ENCODE results near the gene SPTB.

SPTB gene

DNA sequence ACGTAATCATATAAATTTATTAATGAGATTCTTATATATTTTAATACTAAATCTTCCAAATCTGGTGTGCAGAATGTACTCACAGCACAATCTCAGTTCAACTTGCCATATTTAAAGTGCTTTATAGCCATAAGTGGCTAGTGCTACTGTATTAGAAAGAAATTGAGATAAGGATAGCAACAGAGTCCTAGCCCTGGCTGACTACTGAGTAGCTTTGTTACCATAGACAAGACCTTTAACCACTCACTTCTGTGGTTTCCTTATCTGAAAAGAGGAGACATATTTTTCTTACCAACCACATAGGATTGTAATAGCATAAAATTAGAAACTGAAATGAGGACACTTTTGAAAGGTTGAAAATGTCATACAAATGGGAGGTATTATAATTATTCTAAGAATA, 32.6 kb upstream of the SPTB start:
- H3K4me3 ChIP-seq (ENCODE audit: low read length): no peak overlapping the region
- TF ChIP-seq, protein P1, sequence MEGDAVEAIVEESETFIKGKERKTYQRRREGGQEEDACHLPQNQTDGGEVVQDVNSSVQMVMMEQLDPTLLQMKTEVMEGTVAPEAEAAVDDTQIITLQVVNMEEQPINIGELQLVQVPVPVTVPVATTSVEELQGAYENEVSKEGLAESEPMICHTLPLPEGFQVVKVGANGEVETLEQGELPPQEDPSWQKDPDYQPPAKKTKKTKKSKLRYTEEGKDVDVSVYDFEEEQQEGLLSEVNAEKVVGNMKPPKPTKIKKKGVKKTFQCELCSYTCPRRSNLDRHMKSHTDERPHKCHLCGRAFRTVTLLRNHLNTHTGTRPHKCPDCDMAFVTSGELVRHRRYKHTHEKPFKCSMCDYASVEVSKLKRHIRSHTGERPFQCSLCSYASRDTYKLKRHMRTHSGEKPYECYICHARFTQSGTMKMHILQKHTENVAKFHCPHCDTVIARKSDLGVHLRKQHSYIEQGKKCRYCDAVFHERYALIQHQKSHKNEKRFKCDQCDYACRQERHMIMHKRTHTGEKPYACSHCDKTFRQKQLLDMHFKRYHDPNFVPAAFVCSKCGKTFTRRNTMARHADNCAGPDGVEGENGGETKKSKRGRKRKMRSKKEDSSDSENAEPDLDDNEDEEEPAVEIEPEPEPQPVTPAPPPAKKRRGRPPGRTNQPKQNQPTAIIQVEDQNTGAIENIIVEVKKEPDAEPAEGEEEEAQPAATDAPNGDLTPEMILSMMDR (conservative IDR thresholded peaks at IDR 0.05; ENCODE audit: low read depth, low read length): no peak
- no peak for DNase-seq (ENCODE audit: low read depth)

GRCh38 chr14:64910847-64911495, 31.3 kb upstream of the SPTB start:
- TF ChIP-seq, protein P1 (conservative IDR thresholded peaks at IDR 0.05; ENCODE audit: low read depth, low read length): peak; percentile 87
- no peak for DNase-seq (ENCODE audit: low read depth)
- H3K4me3 ChIP-seq (ENCODE audit: low read length): no peak overlapping the region

DNA sequence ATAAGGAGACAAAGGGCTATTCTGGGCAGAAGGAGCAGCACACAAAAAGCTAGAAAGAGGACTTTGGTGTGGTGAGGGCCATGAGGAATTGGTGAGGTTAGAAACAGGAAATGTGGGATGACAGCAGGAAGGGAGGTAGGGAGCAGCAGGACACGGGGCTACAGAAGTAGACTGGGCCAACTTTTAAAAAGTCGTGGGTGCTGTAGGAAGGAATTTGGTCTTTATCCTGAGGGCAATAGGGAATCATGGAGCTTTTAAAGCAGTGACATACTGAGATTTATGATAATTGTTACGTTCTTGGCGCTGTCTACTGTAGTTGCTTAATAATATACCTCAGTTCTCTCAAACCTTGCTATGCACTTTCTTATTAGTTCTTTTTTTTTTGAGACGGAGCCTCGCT, 26.3 kb upstream of the SPTB start:
- no peak overlapping the region for H3K4me3 ChIP-seq (ENCODE audit: low read length)
- TF ChIP-seq, protein P1 (conservative IDR thresholded peaks at IDR 0.05; ENCODE audit: low read depth, low read length): no peak
- no peak for DNase-seq (ENCODE audit: low read depth)

GRCh38 chr14:64899958-64900357, 20.3 kb upstream of the SPTB start:
- TF ChIP-seq, protein P1 (conservative IDR thresholded peaks at IDR 0.05; ENCODE audit: low read depth, low read length): no peak
- DNase-seq (ENCODE audit: low read depth): no peak
- no peak overlapping the region for H3K4me3 ChIP-seq (ENCODE audit: low read length)

DNA sequence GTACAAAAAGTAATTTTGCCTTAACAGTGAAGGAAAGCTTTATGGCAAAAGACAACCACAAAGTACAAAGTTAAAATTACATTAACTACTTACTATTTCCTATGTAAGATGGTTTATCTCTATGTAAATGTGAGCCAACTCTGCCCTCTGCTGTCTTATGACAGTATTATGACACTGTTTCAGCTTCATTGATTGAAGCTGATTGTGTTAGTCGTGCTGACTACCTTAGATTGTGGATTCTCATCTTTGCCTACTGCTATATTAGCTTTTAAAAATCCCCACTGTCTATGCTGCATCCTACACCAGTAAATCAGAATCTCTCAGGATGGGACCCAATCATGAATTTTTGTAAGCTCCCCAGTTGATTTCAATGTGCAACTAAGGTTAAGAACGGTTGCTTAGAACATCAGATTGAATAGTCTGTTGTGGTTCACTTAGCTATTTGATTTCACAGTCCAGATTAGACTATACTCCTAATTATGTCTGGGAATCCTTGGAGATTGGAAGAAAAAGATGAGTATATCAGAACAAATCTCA, 12.2 kb upstream of the SPTB start:
- TF ChIP-seq, protein P1 (conservative IDR thresholded peaks at IDR 0.05; ENCODE audit: low read depth, low read length): peak; percentile 54
- H3K4me3 ChIP-seq (ENCODE audit: low read length): no peak overlapping the region
- peak; percentile 33 for DNase-seq (ENCODE audit: low read depth)

- TF ChIP-seq, protein P1 (conservative IDR thresholded peaks at IDR 0.05; ENCODE audit: low read depth, low read length): no peak
- no peak for DNase-seq (ENCODE audit: low read depth)
- no peak overlapping the region for H3K4me3 ChIP-seq (ENCODE audit: low read length)
These were observed 11.6 kb upstream of the SPTB start for GRCh38 chr14:64891173-64891838.

GRCh38 chr14:64889352-64889751, 9.6 kb upstream of the SPTB start:
- no peak for DNase-seq (ENCODE audit: low read depth)
- TF ChIP-seq, protein P1 (conservative IDR thresholded peaks at IDR 0.05; ENCODE audit: low read depth, low read length): no peak
- H3K4me3 ChIP-seq (ENCODE audit: low read length): no peak overlapping the region

Data from retinal pigment epithelial cell (primary cell).